NCI-H82 treated with DMSO at 0.1 percent for 48 hours (cell line): ENCODE results near the gene BTBD9.
"Not testable (repeated sequence)": the region's sequence is repeated elsewhere in the genome, so short reads cannot be mapped to it uniquely, and the experiment has no call there.

Experiments used
- DNase-seq: peaks from one replicate; lab custom pipeline; 2025; ENCODE audit not compliant: unreplicated experiment; lab: John Stamatoyannopoulos, UW

The BTBD9 gene

DNA sequence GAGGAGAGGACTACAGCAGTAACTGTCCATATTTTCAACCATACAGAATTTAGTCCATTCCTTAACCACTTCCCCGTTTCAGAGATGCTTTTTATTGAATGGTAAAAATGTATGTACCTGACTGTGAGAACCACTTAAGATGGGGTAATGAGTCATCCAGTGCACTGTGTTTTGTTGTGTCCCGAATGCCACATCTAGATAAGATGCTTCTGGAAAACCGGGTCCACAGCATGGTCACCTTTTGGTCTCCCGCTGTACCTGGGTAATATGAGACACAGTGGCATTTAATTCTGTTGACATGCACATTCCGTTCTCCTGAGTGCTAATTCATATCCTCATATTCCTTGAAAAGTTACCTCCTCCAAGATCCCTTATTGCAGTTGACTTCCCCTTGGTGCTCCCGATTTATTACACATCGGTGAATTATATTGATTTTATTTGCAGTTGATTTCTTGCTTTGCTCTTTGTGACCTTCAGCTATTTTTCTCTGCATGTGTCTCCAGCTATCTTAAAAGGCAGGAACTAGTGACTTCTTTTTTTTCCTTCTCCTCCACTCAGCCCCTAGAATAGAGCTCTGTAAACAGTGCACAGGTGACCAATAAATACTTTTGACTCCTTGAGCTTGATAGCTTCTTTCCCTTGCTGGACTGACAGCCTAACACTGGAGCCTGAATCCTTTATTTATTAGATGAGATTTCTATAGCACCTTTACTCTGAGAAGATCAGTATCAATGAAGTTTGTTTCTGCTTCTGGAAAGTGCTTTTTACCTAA lies 505.6 kb downstream of the BTBD9 start:
- DNase-seq, result no peak

DNA sequence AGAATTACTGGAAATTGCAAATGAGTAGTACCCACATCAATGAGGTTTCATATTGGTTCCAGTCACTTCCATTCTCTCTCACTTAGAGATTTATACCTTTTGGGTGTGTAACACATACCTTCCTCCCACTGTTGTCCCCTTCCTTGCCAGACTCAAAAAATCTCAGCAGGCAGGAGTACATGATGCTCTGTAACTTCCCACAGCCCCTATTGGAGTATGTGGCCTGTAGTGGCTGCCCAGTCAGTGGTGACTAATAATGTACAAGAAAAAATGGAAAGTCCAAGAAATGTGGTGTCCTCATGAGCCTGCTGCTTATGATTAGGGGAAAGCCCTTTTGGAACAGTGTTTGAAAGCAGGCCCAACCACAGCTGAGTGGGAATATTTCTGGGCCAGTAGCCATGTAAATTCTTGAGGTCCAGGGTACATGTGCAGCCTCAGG lies 508.2 kb downstream of the BTBD9 start:
- DNase-seq, result no peak

GRCh38 chr6:38127284-38127683 lies 512.4 kb downstream of the BTBD9 start:
- DNase-seq, result no peak

- not testable (repeated sequence) for DNase-seq
Measured at GRCh38 chr6:38124224-38124926, 515.4 kb downstream of the BTBD9 start.

DNA sequence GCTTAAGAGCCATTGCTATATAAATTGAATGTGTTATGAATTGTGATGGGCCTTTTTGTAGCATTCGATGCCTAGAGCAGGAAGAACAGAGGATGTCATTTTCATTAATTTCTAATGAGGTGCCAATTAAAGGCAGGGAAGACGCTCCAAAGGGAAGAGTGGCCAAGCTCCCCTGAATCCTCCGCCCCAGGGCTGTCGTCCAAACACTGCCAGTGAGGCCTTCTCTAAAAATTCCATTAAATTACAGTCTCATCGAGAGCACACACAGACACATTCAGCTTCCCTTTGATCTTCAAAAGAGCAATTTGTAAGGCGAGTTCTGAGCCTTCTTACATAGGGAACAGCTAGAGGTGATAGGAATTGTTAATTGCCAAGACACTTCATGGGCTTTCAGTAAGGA lies 520.2 kb downstream of the BTBD9 start:
- DNase-seq, result no peak

DNA sequence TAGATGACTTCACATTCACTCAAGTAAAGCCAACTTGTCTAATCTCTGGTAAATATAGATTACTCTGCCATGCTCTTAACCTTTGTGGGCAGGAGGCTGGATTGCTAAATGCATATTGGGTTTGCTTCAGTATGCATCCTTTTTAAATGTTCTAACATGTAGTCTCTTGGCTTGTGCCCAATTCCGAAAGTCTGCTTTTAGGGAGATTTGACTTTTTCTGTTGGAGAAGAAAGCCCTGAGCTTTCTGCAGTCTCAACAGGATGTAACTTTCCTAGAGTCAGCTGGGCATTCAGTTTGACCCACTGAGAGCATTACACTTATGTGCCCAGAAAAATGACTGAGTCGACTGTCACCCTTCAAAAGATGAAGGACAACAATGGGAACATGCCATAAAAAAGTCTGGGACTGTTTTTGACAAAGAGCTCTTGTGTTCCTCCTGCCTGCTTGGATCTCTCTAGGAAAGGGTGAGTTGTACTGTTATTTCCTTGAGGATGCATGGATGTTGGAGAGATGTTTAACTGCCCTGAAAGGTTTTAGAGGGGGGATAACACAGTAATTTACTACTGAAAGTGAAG lies 520.9 kb downstream of the BTBD9 start:
- DNase-seq, result no peak
